H1 (cell line): ENCODE data around the gene DLGAP5. TPM values are rescaled to one million over a fixed set of nuclear protein-coding genes. Genes with fewer than 3 reads are reported as not detected.

Experiments used
- CBX5 ChIP-seq: fragments of 300-800, 300-1000 bp; sonication (generic); IDR thresholded peaks from 2 replicates; pipeline ENCODE4 v1.7.1; 2016; ENCODE audit warnings: antibody characterized with exemption, low read length, low read depth
- CHD1 ChIP-seq: IDR thresholded peaks from 2 replicates; pipeline ENCODE4 v1.6.1; 2012; ENCODE audit warnings: low read depth, low read length, improper control_type of control experiment
- EP300 ChIP-seq, 2 experiments: IDR thresholded peaks; 1 replicate in 1 of 2; 2 replicates in 1 of 2; pipeline ENCODE4 v1.6.1; 2011 to 2012; ENCODE audit warnings: low read depth in 2 of 2, low read length in 2 of 2, mild to moderate bottlenecking in 2 of 2, borderline replicate concordance in 1 of 2, inconsistent platforms in 1 of 2, moderate library complexity in 1 of 2
- JUN ChIP-seq: IDR thresholded peaks from 2 replicates; pipeline ENCODE4 v1.6.1; 2011; ENCODE audit warnings: low read depth, mild to moderate bottlenecking, improper control_type of control experiment, low read length
- KDM1A ChIP-seq: fragments of 200-600, 300-600 bp; sonication (generic); IDR thresholded peaks from 2 replicates; pipeline ENCODE4 v1.7.1; 2016; ENCODE audit warnings: mild to moderate bottlenecking, low read length, borderline replicate concordance
- SAP30 ChIP-seq: fragments of 300-600 bp; sonication (generic); IDR thresholded peaks from 2 replicates; pipeline ENCODE4 v1.7.1; 2012; ENCODE audit warnings: low read length, moderate library complexity, mild to moderate bottlenecking, inconsistent platforms; ENCODE audit not compliant: insufficient read depth, insufficient replicate concordance
- SIN3A ChIP-seq, 2 experiments: IDR thresholded peaks in 1 of 2; conservative IDR thresholded peaks in 1 of 2; 2 replicates each; pipeline ENCODE4 v1.6.1; 2011 to 2012; ENCODE audit warnings: low read length in 2 of 2, improper control_type of control experiment in 1 of 2, low read depth in 1 of 2, mild to moderate bottlenecking in 1 of 2
- polyA plus RNA-seq, 7 experiments: library from polyadenylated mRNA; depleted of rRNA in 3 of 7; stranded (reverse) in 5 of 7; unstranded in 2 of 7; fragments of >200 nt in 5 of 7; fragments of 200-250 nt in 2 of 7; gene quantifications; 1 replicate in 5 of 7; 2 replicates in 1 of 7; 4 replicates in 1 of 7; pipeline versions ENCODE4 v1.2.1 to v1.2.3, GENCODE V29; 2011 to 2013; ENCODE audit warnings: missing spikeins in 2 of 7, mixed read lengths in 2 of 7
- total RNA-seq: library from RNA; stranded (reverse); fragmentation: NEBNext Ultra II Directional; extraction: Animal tissue kit (Norgen Biotek cat#: 25700); gene quantifications from 2 replicates; pipeline ENCODE4 v1.2.1, GENCODE V29; 2021
- TF ChIP-seq, protein P1 (sequence below): IDR thresholded peaks from 2 replicates; pipeline ENCODE4 v1.6.1; 2011; ENCODE audit warnings: low read depth, mild to moderate bottlenecking, low read length; ENCODE audit not compliant: insufficient read depth

DLGAP5 gene
- total and polyA plus RNA-seq, 2 of the 8 experiments (the other 6 are each of a cell fraction or from before 2014, with no cell fraction given), result 16.9 to 155 TPM

DNA sequence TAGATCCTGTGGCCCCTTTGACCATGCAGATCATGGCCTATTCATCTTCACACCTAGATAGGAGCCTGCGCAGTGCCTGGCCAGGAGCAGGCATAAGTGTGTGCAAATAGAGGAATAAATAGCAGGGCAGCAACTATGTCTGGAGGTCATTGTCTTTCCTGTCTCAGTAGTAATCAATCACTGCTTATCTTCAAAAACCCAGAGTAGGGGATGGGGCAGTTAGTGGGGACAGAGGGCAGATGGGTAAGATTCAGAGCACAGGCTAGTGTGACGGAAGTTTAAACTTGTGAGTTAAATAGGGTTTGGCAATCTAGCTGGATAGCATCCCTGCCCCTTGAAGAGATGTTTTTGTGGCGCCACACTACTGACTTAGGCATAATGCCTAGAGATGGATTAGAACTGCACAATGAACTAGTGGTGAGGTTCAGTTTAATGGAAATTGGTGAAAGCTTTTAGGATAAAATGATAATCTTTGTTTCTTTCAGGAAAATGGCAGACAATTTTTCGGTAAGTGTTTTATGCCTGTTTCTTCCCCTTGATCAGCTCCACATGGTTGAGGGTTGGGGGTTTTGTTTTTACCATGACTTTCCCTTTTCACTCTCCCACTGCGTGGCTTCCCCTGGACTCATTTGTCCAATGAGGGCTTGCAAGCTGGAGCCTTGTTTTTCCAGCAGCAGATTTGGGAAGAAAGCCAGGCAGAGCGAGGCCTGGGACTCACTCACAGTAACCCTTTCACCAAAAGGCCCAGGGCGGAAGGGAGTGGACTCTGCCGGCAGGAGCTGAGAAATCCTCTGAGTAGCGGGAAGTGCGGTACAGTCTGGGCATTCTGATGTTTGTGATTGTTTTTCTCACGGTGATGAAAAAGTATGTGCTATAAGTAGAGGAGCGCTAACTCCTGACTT, 54.2 kb downstream of the DLGAP5 start (continued):
- no peak for TF ChIP-seq SAP30
- TF ChIP-seq CHD1, result no peak
- no peak for TF ChIP-seq CBX5
- TF ChIP-seq, protein P1, sequence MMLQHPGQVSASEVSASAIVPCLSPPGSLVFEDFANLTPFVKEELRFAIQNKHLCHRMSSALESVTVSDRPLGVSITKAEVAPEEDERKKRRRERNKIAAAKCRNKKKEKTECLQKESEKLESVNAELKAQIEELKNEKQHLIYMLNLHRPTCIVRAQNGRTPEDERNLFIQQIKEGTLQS, result no peak
- TF ChIP-seq KDM1A, result no peak
- TF ChIP-seq EP300 (IDR thresholded peaks at IDR 0.05; ENCODE audit: borderline replicate concordance in 1 of 2, low read depth in 2 of 2, low read length in 2 of 2), result no peak
- TF ChIP-seq JUN, result no peak
- TF ChIP-seq SIN3A (conservative IDR thresholded peaks at IDR 0.05 in 1 of 2, IDR thresholded peaks at IDR 0.05 in 1 of 2; ENCODE audit: low read depth in 1 of 2, low read length in 2 of 2), result no peak
